Lower leg skin (tissue), 3 donors: ENCODE data around the gene ARHGAP12.

Experiments
- POLR2A ChIP-seq, 2 donors: fragments of 450-650 bp; IDR thresholded peaks; one replicate each; pipeline ENCODE4 v1.6.1; 2016 to 2017; ENCODE audit warnings: antibody characterized with exemption in 2 of 2, mild to moderate bottlenecking in 1 of 2, moderate library complexity in 1 of 2
- TF ChIP-seq, protein P1 (sequence below), 3 donors: fragments of 450-650 bp; IDR thresholded peaks; one replicate each; pipeline ENCODE4 v1.5.1; 2016; ENCODE audit warnings: antibody characterized with exemption in 3 of 3, mild to moderate bottlenecking in 3 of 3, moderate library complexity in 2 of 3

DNA sequence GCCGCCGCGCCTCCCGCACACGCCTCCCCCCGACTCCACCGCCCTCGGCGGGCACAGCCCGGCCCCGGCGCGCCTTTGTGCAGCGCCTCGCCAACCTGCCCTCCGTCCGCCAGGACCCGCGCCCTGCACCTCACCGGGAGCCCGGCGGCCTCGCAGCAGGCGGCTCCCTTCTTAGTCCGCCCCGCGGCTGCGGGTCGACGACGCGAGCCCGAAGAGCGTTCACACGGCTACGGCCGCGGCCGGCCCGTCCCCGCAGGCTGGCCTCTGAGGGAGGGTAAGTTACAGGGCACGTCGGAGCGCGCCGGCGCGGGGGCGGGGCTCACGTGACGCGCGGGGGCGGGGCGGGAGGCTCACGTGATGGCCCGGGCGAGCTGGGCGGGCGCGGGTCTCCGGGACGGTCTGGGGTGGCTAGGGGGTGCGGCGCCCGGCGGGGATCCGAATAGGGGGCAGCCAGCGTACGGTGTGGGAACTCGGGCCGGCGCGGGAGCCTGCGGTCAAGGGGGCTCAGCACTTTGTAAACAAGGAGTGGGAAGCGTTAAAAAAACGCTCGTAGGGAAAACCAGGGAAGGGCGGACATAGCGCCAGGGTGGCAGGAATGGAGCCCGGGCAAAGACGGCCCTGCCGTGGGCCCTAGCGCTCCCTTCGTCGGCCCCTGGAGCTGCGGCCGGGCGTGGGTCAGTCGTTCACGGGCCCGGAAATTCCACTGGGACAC lies at the start of gene ARHGAP12:
- TF ChIP-seq, protein P1, sequence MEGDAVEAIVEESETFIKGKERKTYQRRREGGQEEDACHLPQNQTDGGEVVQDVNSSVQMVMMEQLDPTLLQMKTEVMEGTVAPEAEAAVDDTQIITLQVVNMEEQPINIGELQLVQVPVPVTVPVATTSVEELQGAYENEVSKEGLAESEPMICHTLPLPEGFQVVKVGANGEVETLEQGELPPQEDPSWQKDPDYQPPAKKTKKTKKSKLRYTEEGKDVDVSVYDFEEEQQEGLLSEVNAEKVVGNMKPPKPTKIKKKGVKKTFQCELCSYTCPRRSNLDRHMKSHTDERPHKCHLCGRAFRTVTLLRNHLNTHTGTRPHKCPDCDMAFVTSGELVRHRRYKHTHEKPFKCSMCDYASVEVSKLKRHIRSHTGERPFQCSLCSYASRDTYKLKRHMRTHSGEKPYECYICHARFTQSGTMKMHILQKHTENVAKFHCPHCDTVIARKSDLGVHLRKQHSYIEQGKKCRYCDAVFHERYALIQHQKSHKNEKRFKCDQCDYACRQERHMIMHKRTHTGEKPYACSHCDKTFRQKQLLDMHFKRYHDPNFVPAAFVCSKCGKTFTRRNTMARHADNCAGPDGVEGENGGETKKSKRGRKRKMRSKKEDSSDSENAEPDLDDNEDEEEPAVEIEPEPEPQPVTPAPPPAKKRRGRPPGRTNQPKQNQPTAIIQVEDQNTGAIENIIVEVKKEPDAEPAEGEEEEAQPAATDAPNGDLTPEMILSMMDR (IDR thresholded peaks at IDR 0.05), result no peak
- peak in 1 of 2 donors; percentile 38 for TF ChIP-seq POLR2A (IDR thresholded peaks at IDR 0.05)
